AG08395 (cell line): ENCODE data around the gene TUB.

Experiments used
- DNase-seq: peaks from one replicate; pipeline ENCODE4 v3.0.0; 2012; ENCODE audit warnings: mixed read lengths, low spot score

Gene TUB

GRCh38 chr11:8107642-8108041 lies 26.6 kb downstream of the TUB start:
- no peak for DNase-seq

DNA sequence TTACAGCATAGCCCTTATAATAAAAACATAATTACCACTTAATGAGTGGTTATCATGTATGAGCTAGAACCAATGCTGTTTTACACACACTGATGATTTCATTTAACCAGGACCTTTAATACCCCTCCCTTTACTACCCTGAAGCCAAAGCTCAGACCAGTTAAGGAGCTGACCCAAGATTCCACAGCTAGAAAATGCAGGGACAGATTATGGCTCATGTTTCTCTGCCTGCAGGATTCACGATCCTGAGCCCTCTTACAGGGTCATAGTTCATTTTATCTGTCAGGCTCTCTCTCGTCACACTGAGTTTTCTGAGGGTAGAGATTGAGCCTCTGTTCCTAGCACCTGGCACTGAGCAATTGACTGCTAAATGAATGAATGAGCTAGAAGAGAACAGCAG lies 27.4 kb downstream of the TUB start:
- no peak for DNase-seq

DNA sequence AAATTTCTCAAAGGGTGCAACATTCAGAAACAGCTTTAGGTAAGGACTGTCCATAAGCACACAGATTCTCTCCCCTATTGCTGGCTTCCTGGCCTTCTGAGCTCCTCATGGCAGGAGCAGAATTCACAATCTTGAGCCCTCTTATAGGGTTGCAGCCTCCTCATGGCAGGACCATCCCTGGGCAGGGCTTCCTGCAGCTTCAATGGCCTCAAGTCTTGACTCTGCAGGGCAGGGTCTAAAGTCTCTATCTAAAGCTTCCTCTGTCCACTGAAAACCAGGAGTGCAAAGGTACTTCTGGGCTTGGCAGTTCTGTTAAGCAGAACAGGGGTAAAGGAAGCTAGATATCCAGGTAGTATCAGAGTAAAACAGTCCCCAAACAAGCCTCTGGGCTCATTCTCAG lies 28.7 kb downstream of the TUB start:
- DNase-seq, result no peak

GRCh38 chr11:8110396-8110795 lies 29.4 kb downstream of the TUB start:
- DNase-seq, result no peak

GRCh38 chr11:8111636-8112035 lies 30.6 kb downstream of the TUB start:
- DNase-seq, result no peak

DNA sequence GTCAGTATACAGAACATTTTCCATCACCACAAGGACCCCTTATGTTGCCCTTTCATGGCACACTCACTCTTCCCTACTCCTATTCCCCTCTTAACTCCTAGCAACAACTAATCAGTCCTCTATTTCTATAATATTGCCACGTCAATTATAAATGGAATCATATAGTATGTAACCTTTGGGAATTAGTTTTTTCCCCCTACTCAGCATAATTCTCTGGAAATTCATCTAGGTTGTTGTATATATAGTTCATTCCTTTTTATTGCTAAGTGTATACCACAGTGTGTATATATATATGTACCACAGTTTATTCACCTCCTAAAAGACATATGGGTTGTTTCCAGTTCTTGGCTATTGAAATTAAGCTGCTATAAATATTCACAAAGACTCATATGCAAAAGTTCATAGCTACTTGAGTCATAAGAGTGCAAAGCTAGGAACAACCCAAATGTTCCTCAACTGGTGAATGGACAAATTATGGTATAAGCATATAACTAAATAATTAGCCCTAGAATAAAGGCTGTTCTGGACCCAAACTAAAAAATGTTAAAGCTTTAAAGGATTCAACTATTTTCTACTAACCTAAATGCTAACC lies 41.3 kb downstream of the TUB start:
- DNase-seq, result no peak

DNA sequence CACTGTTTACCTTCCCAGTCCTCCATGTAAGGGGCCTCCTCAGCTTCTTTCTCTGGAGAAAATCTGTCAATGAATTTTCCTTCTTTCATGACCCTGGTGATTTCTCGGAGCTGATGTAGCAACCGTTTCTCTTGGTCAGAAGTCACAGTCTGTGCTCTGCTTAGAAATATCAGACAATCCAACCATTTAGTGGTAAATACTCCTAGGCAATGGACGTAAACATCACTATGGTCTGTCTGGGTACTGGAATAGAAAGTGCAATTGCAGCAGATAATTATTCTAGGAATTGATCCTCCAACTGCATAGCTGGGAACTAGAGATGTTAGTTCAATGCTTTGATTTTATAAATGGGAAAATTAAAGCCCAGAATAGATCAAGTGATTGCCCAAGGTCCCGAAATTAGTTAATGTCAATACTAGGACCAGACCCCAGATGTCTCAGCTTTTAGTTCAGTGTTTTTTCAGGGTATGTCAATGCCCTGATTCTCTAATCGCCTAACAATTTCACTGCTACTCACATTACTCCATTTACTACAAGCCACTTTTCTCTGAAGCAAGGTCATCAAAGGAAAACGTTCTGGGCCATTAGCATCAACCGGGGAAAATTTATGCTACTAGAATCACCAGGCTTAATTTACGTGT lies 45.8 kb downstream of the TUB start:
- DNase-seq, result no peak

DNA sequence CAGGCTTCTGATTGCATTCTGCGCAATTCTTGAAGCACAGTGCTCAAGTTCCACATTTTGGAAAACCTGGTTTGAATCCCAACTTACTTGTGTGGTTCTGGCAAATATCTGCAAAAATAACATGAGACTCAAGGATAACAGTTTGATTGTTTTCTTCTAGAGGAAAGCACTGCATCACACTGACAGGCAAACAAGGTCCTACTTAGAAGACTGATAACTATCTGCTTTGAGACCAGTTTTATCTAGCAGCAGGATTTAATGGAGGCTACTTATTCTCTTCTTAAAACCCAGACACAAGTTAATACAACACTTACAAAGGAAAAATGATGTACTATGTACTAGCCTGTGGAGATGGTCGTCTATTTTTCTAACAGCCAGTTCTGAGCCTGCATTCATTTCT lies 46.4 kb downstream of the TUB start:
- DNase-seq, result no peak

- no peak for DNase-seq
Measured at GRCh38 chr11:8138526-8138925, 57.5 kb downstream of the TUB start.

DNA sequence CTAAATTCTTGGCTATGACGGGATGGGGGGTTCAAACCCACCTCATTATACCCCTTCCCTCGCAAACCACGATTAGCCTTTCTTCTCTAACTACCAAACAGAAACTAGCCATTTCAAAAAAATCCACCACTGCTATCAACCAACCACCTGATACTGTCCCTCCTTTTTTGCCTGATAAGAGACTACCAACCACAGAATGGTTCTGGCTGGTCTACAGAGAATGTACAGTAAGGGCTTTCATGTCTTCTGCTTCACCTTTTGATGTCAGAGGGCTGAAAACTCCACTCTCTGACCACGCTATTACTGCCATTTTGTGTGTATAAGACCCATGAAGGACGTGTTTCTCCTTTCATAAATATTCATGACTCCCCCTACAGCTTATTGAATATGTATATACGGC lies 68.7 kb downstream of the TUB start:
- DNase-seq, result no peak
